Trophoblast cell (in vitro differentiated cells and primary cell): ENCODE results near the gene ZC2HC1C.

Experiments used
- DNase-seq, 2 donors: peaks; one replicate each; pipeline ENCODE4 v3.0.0-alpha.2; 2016
- H2AFZ ChIP-seq: 2 replicates; pipeline ENCODE4 v1.6.1; 2013; ENCODE audit warnings: low read length, moderate library complexity, mild to moderate bottlenecking; ENCODE audit not compliant: insufficient read depth, poor library complexity
- H2AK5ac ChIP-seq: 2 replicates; pipeline ENCODE4 v1.6.1; 2013; ENCODE audit warnings: mild to moderate bottlenecking, low read length
- H2BK120ac ChIP-seq: 2 replicates; pipeline ENCODE4 v1.6.1; 2013; ENCODE audit warnings: low read length, mild to moderate bottlenecking, moderate library complexity; ENCODE audit not compliant: insufficient read depth, poor library complexity
- H2BK12ac ChIP-seq: 2 replicates; pipeline ENCODE4 v1.6.1; 2013; ENCODE audit warnings: mild to moderate bottlenecking, low read length, moderate library complexity
- H2BK5ac ChIP-seq: 2 replicates; pipeline ENCODE4 v1.6.1; 2013; ENCODE audit warnings: low read length, low read depth, moderate library complexity, mild to moderate bottlenecking; ENCODE audit not compliant: poor library complexity
- H3K14ac ChIP-seq: 2 replicates; pipeline ENCODE4 v1.6.1; 2013; ENCODE audit warnings: mild to moderate bottlenecking, low read length
- H3K18ac ChIP-seq: 2 replicates; pipeline ENCODE4 v1.6.1; 2013; ENCODE audit warnings: mild to moderate bottlenecking, low read length
- H3K23ac ChIP-seq: 2 replicates; pipeline ENCODE4 v1.6.1; 2013; ENCODE audit warnings: low read length
- H3K27ac ChIP-seq: 2 replicates; pipeline ENCODE4 v1.5.1; 2013; ENCODE audit warnings: low read depth, mild to moderate bottlenecking, inconsistent platforms, low read length, moderate library complexity
- H3K27me3 ChIP-seq: 2 replicates; pipeline ENCODE4 v1.6.1; 2013; ENCODE audit warnings: inconsistent platforms, mild to moderate bottlenecking, low read length, moderate library complexity; ENCODE audit not compliant: insufficient read depth
- H3K36me3 ChIP-seq, 2 experiments: 1 replicate in 1 of 2; 2 replicates in 1 of 2; pipeline ENCODE4 v1.6.1; 2013; ENCODE audit warnings: low read length in 2 of 2, mild to moderate bottlenecking in 2 of 2, moderate library complexity in 1 of 2; ENCODE audit not compliant: insufficient read depth in 2 of 2, control insufficient read depth in 1 of 2
- H3K4ac ChIP-seq: 2 replicates; pipeline ENCODE4 v1.6.1; 2013; ENCODE audit warnings: low read depth, mild to moderate bottlenecking, low read length, moderate library complexity
- H3K4me1 ChIP-seq, 2 experiments: 1 replicate in 1 of 2; 2 replicates in 1 of 2; pipeline ENCODE4 v1.6.1; 2013; ENCODE audit warnings: low read length in 2 of 2, mild to moderate bottlenecking in 2 of 2, moderate library complexity in 1 of 2; ENCODE audit not compliant: insufficient read depth in 2 of 2, control insufficient read depth in 1 of 2
- H3K4me2 ChIP-seq: 2 replicates; pipeline ENCODE4 v1.6.1; 2013; ENCODE audit warnings: inconsistent platforms, mild to moderate bottlenecking, low read length, moderate library complexity
- H3K4me3 ChIP-seq: 2 replicates; pipeline ENCODE4 v1.5.1; 2013; ENCODE audit warnings: mild to moderate bottlenecking, low read depth, low read length, inconsistent platforms
- H3K79me1 ChIP-seq: one replicate; pipeline ENCODE4 v1.6.1; 2013; ENCODE audit warnings: low read length
- H3K79me2 ChIP-seq: 2 replicates; pipeline ENCODE4 v1.6.1; 2013; ENCODE audit warnings: low read length, mild to moderate bottlenecking; ENCODE audit not compliant: control insufficient read depth, insufficient read depth, poor library complexity
- H3K9ac ChIP-seq: 2 replicates; pipeline ENCODE4 v1.6.1; 2013; ENCODE audit warnings: mild to moderate bottlenecking, low read length
- H3K9me3 ChIP-seq: 2 replicates; pipeline ENCODE4 v1.6.1; 2013; ENCODE audit warnings: low read depth, mild to moderate bottlenecking, control low read depth, inconsistent platforms, low read length; ENCODE audit not compliant: insufficient read depth
- H4K12ac ChIP-seq: 2 replicates; pipeline ENCODE4 v1.6.1; 2013; ENCODE audit warnings: low read depth, mild to moderate bottlenecking, low read length, moderate library complexity
- H4K8ac ChIP-seq: 2 replicates; pipeline ENCODE4 v1.6.1; 2013; ENCODE audit warnings: low read depth, mild to moderate bottlenecking, low read length, moderate library complexity
- H4K91ac ChIP-seq: one replicate; pipeline ENCODE4 v1.6.1; 2013; ENCODE audit warnings: low read depth, mild to moderate bottlenecking, low read length, moderate library complexity
- WGBS: extraction: QIAGEN DNeasy Blood & Tissue Kit; methylation state at CpG from one replicate; pipeline ENCODE4 v1.1.7; 2013; ENCODE audit warnings: missing lambda C conversion rate; ENCODE audit not compliant: insufficient read length, insufficient coverage; ENCODE audit errors: extremely low coverage; 5-methylcytosine and 5-hydroxymethylcytosine counted together

Gene ZC2HC1C

GRCh38 chr14:75040959-75041358 is 28.5 kb upstream of the ZC2HC1C start:
- H3K4me1 ChIP-seq: peaks cover 4% of the 10 kb centered on the region in 2 experiments
- no peaks in the 10 kb centered on the region for H3K79me2 ChIP-seq
- no peak overlapping the region for H3K23ac ChIP-seq
- H3K27ac ChIP-seq: no peak overlapping the region
- no peak overlapping the region for H2AFZ ChIP-seq
- H4K91ac ChIP-seq: no peak overlapping the region
- H3K4me2 ChIP-seq: no peak overlapping the region
- H3K9me3 ChIP-seq: no peaks in the 10 kb centered on the region
- no peak overlapping the region for H4K8ac ChIP-seq
- no peaks in the 10 kb centered on the region for H3K79me1 ChIP-seq
- no peak overlapping the region for H3K14ac ChIP-seq
- no peak overlapping the region for H2BK5ac ChIP-seq
- no peak for DNase-seq
- no peak overlapping the region for H3K18ac ChIP-seq
- H2BK120ac ChIP-seq: no peak overlapping the region
- peaks cover 2 to 7% of the 10 kb centered on the region in 2 experiments for H3K36me3 ChIP-seq
- H2BK12ac ChIP-seq: no peak overlapping the region
- no peaks in the 10 kb centered on the region for H3K27me3 ChIP-seq
- no peak overlapping the region for H4K12ac ChIP-seq
- H3K4me3 ChIP-seq: no peak overlapping the region
- no peak overlapping the region for H3K4ac ChIP-seq
- WGBS: no CpG with 5 or more reads among the region's 2 CpGs
- H2AK5ac ChIP-seq: no peak overlapping the region
- H3K9ac ChIP-seq: no peak overlapping the region

- H3K27me3 ChIP-seq: no peaks in the 10 kb centered on the region
- no peak overlapping the region for H2BK5ac ChIP-seq
- H3K4ac ChIP-seq: no peak overlapping the region
- no peak overlapping the region for H2AK5ac ChIP-seq
- no peak overlapping the region for H3K18ac ChIP-seq
- no peak overlapping the region for H3K4me3 ChIP-seq
- no peak overlapping the region for H2BK12ac ChIP-seq
- no CpG with 5 or more reads among the region's 4 CpGs for WGBS
- no peak overlapping the region for H4K91ac ChIP-seq
- no peaks in the 10 kb centered on the region for H3K79me1 ChIP-seq
- H4K8ac ChIP-seq: no peak overlapping the region
- H3K79me2 ChIP-seq: no peaks in the 10 kb centered on the region
- H3K36me3 ChIP-seq: peaks cover 2 to 5% of the 10 kb centered on the region in 2 experiments
- peaks cover 4% of the 10 kb centered on the region in 2 experiments for H3K4me1 ChIP-seq
- DNase-seq: peak in 1 of 2 donors; percentile 14
- no peak overlapping the region for H3K9ac ChIP-seq
- H3K23ac ChIP-seq: no peak overlapping the region
- H3K27ac ChIP-seq: no peak overlapping the region
- H3K14ac ChIP-seq: no peak overlapping the region
- no peaks in the 10 kb centered on the region for H3K9me3 ChIP-seq
- H2BK120ac ChIP-seq: no peak overlapping the region
- no peak overlapping the region for H3K4me2 ChIP-seq
- H4K12ac ChIP-seq: no peak overlapping the region
- H2AFZ ChIP-seq: no peak overlapping the region
Measured at GRCh38 chr14:75041613-75042012, 27.8 kb upstream of the ZC2HC1C start.

DNA sequence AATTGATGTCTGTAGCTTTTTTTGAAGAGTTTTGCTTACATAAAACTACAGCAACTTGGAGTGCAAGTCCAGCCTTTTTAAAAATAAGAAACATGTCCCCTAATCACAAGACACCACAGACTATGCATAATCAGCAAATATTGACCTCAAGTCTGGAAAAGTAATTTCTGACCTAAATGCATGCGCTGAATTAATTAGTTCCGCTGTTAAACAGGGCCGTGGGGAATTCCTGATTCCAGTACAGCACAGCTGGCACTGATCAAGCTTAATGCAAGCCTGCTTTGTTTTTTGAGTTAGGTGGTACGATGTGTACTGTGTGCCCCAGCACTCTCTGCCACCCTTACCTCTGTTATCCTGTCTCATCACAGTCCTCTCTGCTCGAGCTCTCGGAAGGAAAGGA is 27.4 kb upstream of the ZC2HC1C start:
- H4K8ac ChIP-seq: no peak overlapping the region
- H3K79me2 ChIP-seq: no peaks in the 10 kb centered on the region
- peaks cover 4% of the 10 kb centered on the region in 2 experiments for H3K4me1 ChIP-seq
- H2BK12ac ChIP-seq: no peak overlapping the region
- no peak for DNase-seq
- H3K36me3 ChIP-seq: peaks cover 2 to 5% of the 10 kb centered on the region in 2 experiments
- H2AFZ ChIP-seq: no peak overlapping the region
- no peak overlapping the region for H3K27ac ChIP-seq
- WGBS: no CpG with 5 or more reads among the region's 6 CpGs
- no peak overlapping the region for H3K4me3 ChIP-seq
- no peak overlapping the region for H2BK5ac ChIP-seq
- H2AK5ac ChIP-seq: no peak overlapping the region
- no peak overlapping the region for H3K4me2 ChIP-seq
- H3K9me3 ChIP-seq: no peaks in the 10 kb centered on the region
- H3K23ac ChIP-seq: no peak overlapping the region
- no peaks in the 10 kb centered on the region for H3K27me3 ChIP-seq
- H3K9ac ChIP-seq: no peak overlapping the region
- H4K12ac ChIP-seq: no peak overlapping the region
- H3K18ac ChIP-seq: no peak overlapping the region
- no peak overlapping the region for H3K14ac ChIP-seq
- no peaks in the 10 kb centered on the region for H3K79me1 ChIP-seq
- H2BK120ac ChIP-seq: no peak overlapping the region
- H4K91ac ChIP-seq: no peak overlapping the region
- no peak overlapping the region for H3K4ac ChIP-seq

DNA sequence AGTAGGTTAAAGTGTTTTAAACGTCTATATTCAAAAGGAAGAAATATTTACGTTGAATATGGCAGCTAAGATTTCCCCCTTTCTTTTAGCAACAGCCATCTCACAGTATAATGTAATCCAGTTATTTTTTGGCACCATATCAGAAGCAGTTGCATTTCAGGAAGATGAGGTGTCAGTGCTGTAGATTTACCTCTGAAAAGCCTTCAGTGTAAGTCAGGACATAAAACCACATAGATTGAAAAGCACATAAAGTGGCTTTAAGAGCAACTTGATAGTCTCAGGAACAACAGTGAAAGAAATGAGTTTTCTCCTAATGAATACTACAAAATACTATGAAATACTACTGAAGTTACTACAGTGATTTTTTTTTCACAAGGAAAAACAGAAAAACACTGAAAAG is 25.1 kb upstream of the ZC2HC1C start:
- Histone ChIP-seq H3K27ac (no peak overlapping the region), H2BK12ac (no peak overlapping the region), H3K14ac (no peak overlapping the region), H3K4me3 (no peak overlapping the region), H3K4ac (no peak overlapping the region), H4K8ac (no peak overlapping the region), H3K4me2 (no peak overlapping the region), H2AFZ (no peak overlapping the region), H3K18ac (no peak overlapping the region), H2BK5ac (no peak overlapping the region), H3K4me1 (peaks cover 4% of the 10 kb centered on the region in 2 experiments), H2AK5ac (no peak overlapping the region), H4K12ac (no peak overlapping the region), H3K9me3 (no peaks in the 10 kb centered on the region), H2BK120ac (no peak overlapping the region), H3K27me3 (no peaks in the 10 kb centered on the region), H3K79me1 (no peaks in the 10 kb centered on the region), H3K23ac (no peak overlapping the region), H4K91ac (no peak overlapping the region), H3K36me3 (peaks cover 2% of the 10 kb centered on the region in 2 experiments), H3K9ac (no peak overlapping the region), H3K79me2 (no peaks in the 10 kb centered on the region)
- DNase-seq: no peak
- no CpG with 5 or more reads among the region's 2 CpGs for WGBS
